HEK293T (cell line): ENCODE measurements around the gene DAP.

Experiments
- ARNT ChIP-seq: fragments of 450-650 bp; IDR thresholded peaks from 2 replicates; pipeline ENCODE4 v1.6.1; 2017; ENCODE audit warnings: mild to moderate bottlenecking
- BHLHE40 ChIP-seq: fragments of 450-650 bp; IDR thresholded peaks from 2 replicates; pipeline ENCODE4 v1.6.1; 2016; ENCODE audit warnings: mild to moderate bottlenecking, moderate library complexity, borderline replicate concordance
- CTBP1 ChIP-seq: fragments of 450-650 bp; IDR thresholded peaks from 2 replicates; pipeline ENCODE4 v1.6.1; 2016; ENCODE audit warnings: borderline replicate concordance
- ELF4 ChIP-seq: fragments of 450-650 bp; IDR thresholded peaks from 2 replicates; pipeline ENCODE4 v1.6.1; 2017; ENCODE audit warnings: antibody characterized with exemption
- FOXA1 ChIP-seq: fragments of 450-650 bp; IDR thresholded peaks from 2 replicates; pipeline ENCODE4 v1.6.1; 2016; ENCODE audit warnings: mild to moderate bottlenecking
- FOXK2 ChIP-seq: fragments of 450-650 bp; IDR thresholded peaks from 2 replicates; pipeline ENCODE4 v1.6.1; 2016; ENCODE audit warnings: mild to moderate bottlenecking
- HDGF ChIP-seq: fragments of 450-650 bp; IDR thresholded peaks from 2 replicates; pipeline ENCODE4 v1.6.1; 2017; ENCODE audit warnings: antibody characterized with exemption, borderline replicate concordance
- L3MBTL2 ChIP-seq: fragments of 450-650 bp; conservative IDR thresholded peaks from 2 replicates; pipeline ENCODE4 v1.6.1; 2016; ENCODE audit warnings: mild to moderate bottlenecking
- LEF1 ChIP-seq: fragments of 450-650 bp; IDR thresholded peaks from 2 replicates; pipeline ENCODE4 v1.6.1; 2017; ENCODE audit warnings: mild to moderate bottlenecking, borderline replicate concordance
- SP1 ChIP-seq: fragments of 450-650 bp; IDR thresholded peaks from 2 replicates; pipeline ENCODE4 v1.6.1; 2017
- SUZ12 ChIP-seq: fragments of 450-650 bp; IDR thresholded peaks from 2 replicates; pipeline ENCODE4 v1.6.1; 2016; ENCODE audit warnings: mild to moderate bottlenecking
- TARDBP ChIP-seq: fragments of 450-650 bp; IDR thresholded peaks from 2 replicates; pipeline ENCODE4 v1.6.1; 2016

DNA sequence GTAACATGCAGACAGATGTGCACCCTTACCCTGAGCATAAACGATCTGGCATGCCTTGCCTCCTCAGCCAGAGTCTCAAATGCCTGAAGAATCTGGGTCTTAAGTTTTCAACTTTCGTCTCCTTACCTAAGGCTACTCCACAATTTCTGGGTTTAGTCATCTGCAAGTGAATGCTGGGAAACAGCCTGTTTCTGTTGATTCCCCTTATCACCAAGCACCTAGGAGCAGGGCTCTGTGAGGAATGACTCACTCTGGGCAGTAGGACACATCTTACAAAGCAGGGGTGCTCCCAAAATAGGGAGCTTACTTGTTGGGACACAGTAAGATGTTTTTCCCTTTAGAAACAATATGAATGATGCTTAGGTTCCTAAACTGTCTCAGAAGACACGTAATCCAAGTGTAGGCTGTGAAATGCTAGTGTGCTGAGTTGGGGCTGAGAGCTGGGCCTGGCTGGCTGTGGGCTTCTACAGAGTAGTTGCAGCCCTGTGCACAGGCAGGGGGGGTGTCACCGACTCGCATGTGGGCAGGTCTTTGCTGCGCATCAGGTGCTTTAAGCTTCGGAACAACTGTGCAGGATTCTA, 58.0 kb downstream of the DAP start:
- TF ChIP-seq ELF4 (no peak), SP1 (no peak), TARDBP (no peak), ARNT (no peak), SUZ12 (no peak), HDGF (no peak), L3MBTL2 (no peak), BHLHE40 (no peak), FOXA1 (no peak), LEF1 (no peak), CTBP1 (no peak), FOXK2 (no peak)
